Pancreas (tissue), 10 donors: ENCODE data around the gene PDCD11. TPM values are rescaled to one million over a fixed set of nuclear protein-coding genes. Genes with fewer than 3 reads are reported as not detected.
A peak's percentile ranks its signal among the peaks of the same experiment; 100 is the strongest.

ENCODE experiments used
- ATAC-seq, 4 donors: fragments of 200-7000 bp; cut with Tn5 transposase; one replicate each; pipeline versions ENCODE4 v1.8.0 to v1.9.1; 2020; ENCODE audit warnings: mild to moderate bottlenecking in 4 of 4, moderate library complexity in 4 of 4
- DNase-seq, 6 donors: peaks; one replicate each; pipeline ENCODE4 v3.0.0-alpha.2; 2020
- FAIRE-seq: peaks from 2 replicates; lab custom pipeline; 2012; peaks lifted over from hg19 to GRCh38; lab: Jason Lieb, UNC
- H3K27ac ChIP-seq, 4 donors: fragments of 200-600 bp; sonication (generic); 1 replicate in 3 of 4; 2 replicates in 1 of 4; pipeline versions ENCODE4 v1.5.0 to v1.8.0; 2020
- H3K27me3 ChIP-seq, 4 donors: fragments of 200-600 bp; one replicate each; pipeline ENCODE4 v1.8.0; 2021
- H3K36me3 ChIP-seq, 3 donors: fragments of 200-600 bp; sonication (generic) in 1 of 3; one replicate each; pipeline versions ENCODE4 v1.5.0 to v1.8.0; 2020 to 2021
- H3K4me1 ChIP-seq, 3 donors: fragments of 200-600 bp; one replicate each; pipeline ENCODE4 v1.8.0; 2021
- H3K4me3 ChIP-seq, 4 donors: fragments of 200-600 bp; sonication (generic) in 2 of 4; one replicate each; pipeline versions ENCODE4 v1.5.0 to v1.8.0; 2020 to 2021
- H3K9me3 ChIP-seq, 4 donors: fragments of 200-600 bp; one replicate each; pipeline ENCODE4 v1.8.0; 2021
- WGBS, 2 donors: extraction: QIAGEN DNeasy Blood & Tissue Kit; methylation state at CpG; one replicate each; pipeline ENCODE4 v1.1.7; 2013; 5-methylcytosine and 5-hydroxymethylcytosine counted together
- intact Hi-C, 3 donors: fragments of 100-400 bp; cut with DNase I; formaldehyde crosslinking; loops; one replicate each; pipeline versions ENCODE4 v1.11.1 to v1.14.2; 2022
- polyA plus RNA-seq, 2 donors: library from polyadenylated mRNA; stranded (reverse); fragments of 200-250 nt; gene quantifications; one replicate each; pipeline ENCODE4 v1.2.3, GENCODE V29; 2013
- total RNA-seq, 6 donors: library from RNA; stranded (reverse); fragmentation: NEBNext Ultra II Directional in 4 of 6; extraction: Animal tissue kit (Norgen Biotek cat#: 25700) in 4 of 6; gene quantifications; one replicate each; pipeline versions ENCODE4 v1.2.1 to v1.2.4, GENCODE V29; 2021 to 2023
- TF ChIP-seq, protein P1 (sequence below), 4 donors: fragments of 200-600 bp; sonication (generic) in 3 of 4; IDR thresholded peaks; one replicate each; pipeline versions ENCODE4 v1.5.0 to v1.8.0; 2021; ENCODE audit warnings: antibody characterized with exemption in 4 of 4
- donor health status: healthy with polysubstance abuse.
- donor health status: DM: no; HTN: no; CAD: no; lungs with moderate emphysema.
- donor health status: DM: no; HTN: no; CAD: no.
- donor health status: control.
- donor health status: control.
- donor health status: Bipolar disorder and iron deficiency.
- donor health status: DM: yes; HTN: yes; CAD: no.
- donor health status: DM: no; HTN: no; CAD: no.
- donor health status: DM: no; HTN: no; CAD: no.
- donor health status: DM: yes; HTN: yes; CAD: no.

Gene PDCD11
- total and polyA plus RNA-seq, 8 donors, result 11.3 to 27.4 (median 16.2) TPM

DNA sequence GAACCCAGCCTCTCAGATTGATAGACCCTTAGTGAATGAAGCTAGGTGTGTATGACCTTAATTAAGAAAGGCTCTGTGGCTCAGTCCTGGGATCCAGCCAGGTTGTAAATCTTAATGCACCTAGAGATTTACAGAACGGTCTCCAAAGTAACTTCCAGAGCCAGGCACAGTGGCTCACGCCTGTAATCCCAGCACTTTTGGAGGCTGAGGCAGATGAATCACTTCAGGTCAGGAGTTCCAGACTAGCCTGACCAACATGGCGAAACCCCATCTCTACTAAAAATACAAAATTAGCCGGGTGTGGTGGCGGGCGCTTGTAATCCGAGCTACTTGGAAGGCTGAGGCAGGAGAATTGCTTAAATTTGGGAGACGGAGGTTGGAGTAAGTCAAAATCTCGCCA, 31.4 kb downstream of the PDCD11 start:
- intact Hi-C loops, result no loop called here
- DNase-seq (no peak), ATAC-seq (no peak), FAIRE-seq (no peak)
- H3K4me3 ChIP-seq, result no peak overlapping the region
- 91 to 93% methylated on average over 9 of the region's 9 CpGs for whole genome bisulfite sequencing, 2 donors
- no peaks in the 10 kb centered on the region for H3K9me3 ChIP-seq
- H3K27me3 ChIP-seq, result no peaks in the 10 kb centered on the region
- peaks cover 0 to 40% (median 25%) of the 10 kb centered on the region in 3 donors for H3K36me3 ChIP-seq
- TF ChIP-seq, protein P1, sequence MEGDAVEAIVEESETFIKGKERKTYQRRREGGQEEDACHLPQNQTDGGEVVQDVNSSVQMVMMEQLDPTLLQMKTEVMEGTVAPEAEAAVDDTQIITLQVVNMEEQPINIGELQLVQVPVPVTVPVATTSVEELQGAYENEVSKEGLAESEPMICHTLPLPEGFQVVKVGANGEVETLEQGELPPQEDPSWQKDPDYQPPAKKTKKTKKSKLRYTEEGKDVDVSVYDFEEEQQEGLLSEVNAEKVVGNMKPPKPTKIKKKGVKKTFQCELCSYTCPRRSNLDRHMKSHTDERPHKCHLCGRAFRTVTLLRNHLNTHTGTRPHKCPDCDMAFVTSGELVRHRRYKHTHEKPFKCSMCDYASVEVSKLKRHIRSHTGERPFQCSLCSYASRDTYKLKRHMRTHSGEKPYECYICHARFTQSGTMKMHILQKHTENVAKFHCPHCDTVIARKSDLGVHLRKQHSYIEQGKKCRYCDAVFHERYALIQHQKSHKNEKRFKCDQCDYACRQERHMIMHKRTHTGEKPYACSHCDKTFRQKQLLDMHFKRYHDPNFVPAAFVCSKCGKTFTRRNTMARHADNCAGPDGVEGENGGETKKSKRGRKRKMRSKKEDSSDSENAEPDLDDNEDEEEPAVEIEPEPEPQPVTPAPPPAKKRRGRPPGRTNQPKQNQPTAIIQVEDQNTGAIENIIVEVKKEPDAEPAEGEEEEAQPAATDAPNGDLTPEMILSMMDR (IDR thresholded peaks at IDR 0.05), result no peak
- no peak overlapping the region for H3K27ac ChIP-seq
- H3K4me1 ChIP-seq, result no peaks in the 10 kb centered on the region

- Histone ChIP-seq H3K36me3 (peaks cover 0 to 28% (median 16%) of the 10 kb centered on the region in 3 donors), H3K27me3 (no peaks in the 10 kb centered on the region), H3K27ac (no peak overlapping the region), H3K4me1 (no peaks in the 10 kb centered on the region), H3K4me3 (no peak overlapping the region), H3K9me3 (no peaks in the 10 kb centered on the region)
- no peak for DNase-seq
- intact Hi-C loops, result no loop called here
- ATAC-seq, result no peak
- TF ChIP-seq, protein P1 (IDR thresholded peaks at IDR 0.05), result no peak
- 71 to 86% methylated on average over 5 of the region's 5 CpGs for WGBS, 2 donors
- no peak for FAIRE-seq
These were observed 32.7 kb downstream of the PDCD11 start for GRCh38 chr10:103428989-103429643.

DNA sequence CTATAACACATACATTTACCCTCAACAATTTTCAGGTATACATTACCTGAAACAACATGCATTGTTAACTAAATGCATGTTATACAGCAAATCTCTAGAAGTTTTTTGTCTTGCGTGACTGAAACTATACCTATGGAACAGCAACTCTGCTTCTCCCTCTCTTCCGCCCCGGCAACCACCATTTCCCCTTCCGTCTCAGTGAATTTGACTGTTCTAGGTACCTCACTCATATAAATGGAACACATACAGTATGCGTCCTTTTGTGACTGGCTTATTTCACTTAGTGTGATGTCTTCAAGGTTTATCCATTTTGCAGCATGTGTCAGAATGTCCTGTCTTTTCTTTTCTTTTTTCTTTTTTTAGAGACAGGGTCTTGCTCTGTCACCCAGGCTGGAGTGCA, 33.2 kb downstream of the PDCD11 start:
- FAIRE-seq (no peak), ATAC-seq (no peak), DNase-seq (no peak)
- WGBS, 2 donors, result 92 to 95% methylated on average over 5 of the region's 5 CpGs
- Histone ChIP-seq H3K4me1 (no peaks in the 10 kb centered on the region), H3K27me3 (no peaks in the 10 kb centered on the region), H3K9me3 (no peaks in the 10 kb centered on the region), H3K27ac (no peak overlapping the region), H3K4me3 (no peak overlapping the region), H3K36me3 (peaks cover 0 to 25% (median 12%) of the 10 kb centered on the region in 3 donors)
- intact Hi-C loops, result loop anchor here in 1 of 3 donors (5.0 kb wide), 1 partner anchor 48 kb away; the partner anchor contains the start of gene CALHM3
- TF ChIP-seq, protein P1 (IDR thresholded peaks at IDR 0.05), result no peak

DNA sequence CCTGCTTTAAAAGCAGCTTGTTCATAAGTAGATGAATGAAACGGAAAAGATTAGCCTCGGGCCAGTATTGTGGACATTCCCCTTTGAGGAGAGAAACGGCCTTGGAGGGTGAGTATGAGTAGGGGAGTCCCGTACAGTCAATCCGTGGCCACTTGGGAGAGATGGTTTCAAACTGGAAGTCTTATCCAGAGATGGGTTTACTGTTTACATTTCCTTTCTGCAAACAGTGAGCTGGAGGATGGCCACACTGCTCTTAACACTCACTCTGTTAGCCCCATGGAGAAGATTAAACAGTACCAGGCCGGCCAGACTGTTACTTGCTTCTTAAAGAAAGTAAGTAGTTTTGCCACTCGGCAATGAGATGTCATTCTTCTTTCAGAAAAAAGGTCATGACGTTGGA, 35.5 kb downstream of the PDCD11 start:
- Histone ChIP-seq H3K4me1 (no peaks in the 10 kb centered on the region), H3K27me3 (no peaks in the 10 kb centered on the region), H3K36me3 (peaks cover 0 to 31% (median 5%) of the 10 kb centered on the region in 3 donors), H3K4me3 (no peak overlapping the region), H3K27ac (no peak overlapping the region), H3K9me3 (no peaks in the 10 kb centered on the region)
- FAIRE-seq (no peak), DNase-seq (no peak), ATAC-seq (peak in 3 of 4 donors; percentile 44 to 63 (median 62))
- TF ChIP-seq, protein P1 (IDR thresholded peaks at IDR 0.05), result no peak
- 33 to 39% methylated on average over 8 of the region's 8 CpGs for WGBS, 2 donors
- intact Hi-C loops, result loop anchor here in 1 of 3 donors (5.0 kb wide), 1 partner anchor 45 kb away; the partner anchor contains the start of gene CALHM3

GRCh38 chr10:103433858-103434257, 37.4 kb downstream of the PDCD11 start:
- no peak overlapping the region for H3K4me3 ChIP-seq
- intact Hi-C loops, result loop anchor here in 1 of 3 donors (5.0 kb wide), 1 partner anchor 43 kb away; the partner anchor contains the start of gene CALHM3
- H3K27ac ChIP-seq, result no peak overlapping the region
- no peaks in the 10 kb centered on the region for H3K9me3 ChIP-seq
- FAIRE-seq, result no peak
- no peaks in the 10 kb centered on the region for H3K4me1 ChIP-seq
- TF ChIP-seq, protein P1 (IDR thresholded peaks at IDR 0.05), result no peak
- H3K36me3 ChIP-seq, result peaks cover 3 to 38% (median 11%) of the 10 kb centered on the region in 3 donors
- peak in 3 of 4 donors; percentile 38 to 71 (median 46) for ATAC-seq
- WGBS, 2 donors, result 61 to 65% methylated on average over 2 of the region's 2 CpGs
- no peak for DNase-seq
- H3K27me3 ChIP-seq, result no peaks in the 10 kb centered on the region
